UCSD-AML1 (cell line): ENCODE results near the gene MAST4.

Experiments
- DNase-seq: peaks from one replicate; lab custom pipeline; 2025; ENCODE audit not compliant: unreplicated experiment; lab: John Stamatoyannopoulos, UW

Gene MAST4

GRCh38 chr5:67195406-67196275 lies 599.4 kb downstream of the MAST4 start:
- DNase-seq: no peak

- DNase-seq: peak; percentile 37
Measured at GRCh38 chr5:67196537-67197059, 600.4 kb downstream of the MAST4 start, which contains the start of gene CD180. TSS of gene CD180 (minus strand) at chr5:67196799. CDS start at chr5:67196641, 158 bp downstream.

- DNase-seq: no peak
Measured at GRCh38 chr5:67197536-67197935, 601.3 kb downstream of the MAST4 start.

- DNase-seq: no peak
Measured at GRCh38 chr5:67198917-67199316, 602.7 kb downstream of the MAST4 start.

- no peak for DNase-seq
Measured at GRCh38 chr5:67199859-67200258, 603.7 kb downstream of the MAST4 start.

- no peak for DNase-seq
Measured at GRCh38 chr5:67200809-67201562, 604.8 kb downstream of the MAST4 start.

GRCh38 chr5:67201897-67202549 lies 605.8 kb downstream of the MAST4 start:
- DNase-seq: no peak

GRCh38 chr5:67202828-67203227 lies 606.6 kb downstream of the MAST4 start:
- DNase-seq: peak; percentile 28

GRCh38 chr5:67203701-67204074 lies 607.5 kb downstream of the MAST4 start:
- no peak for DNase-seq

GRCh38 chr5:67204821-67205220 lies 608.6 kb downstream of the MAST4 start:
- DNase-seq: no peak

GRCh38 chr5:67205981-67206380 lies 609.8 kb downstream of the MAST4 start:
- DNase-seq: no peak

GRCh38 chr5:67206461-67206860 lies 610.3 kb downstream of the MAST4 start:
- no peak for DNase-seq

- DNase-seq: peak; percentile 77
Measured at GRCh38 chr5:67206929-67207328, 610.7 kb downstream of the MAST4 start.

- no peak for DNase-seq
Measured at GRCh38 chr5:67208403-67208802, 612.2 kb downstream of the MAST4 start.

GRCh38 chr5:67209141-67209771 lies 613.1 kb downstream of the MAST4 start:
- DNase-seq: peak; percentile 43

- DNase-seq: no peak
Measured at GRCh38 chr5:67211926-67212325, 615.7 kb downstream of the MAST4 start.

GRCh38 chr5:67214036-67214435 lies 617.8 kb downstream of the MAST4 start:
- no peak for DNase-seq

- no peak for DNase-seq
Measured at GRCh38 chr5:67214707-67215447, 618.7 kb downstream of the MAST4 start.

- peak; percentile 63 for DNase-seq
Measured at GRCh38 chr5:67215519-67216471, 619.6 kb downstream of the MAST4 start.
